HG02870 (cell line): ENCODE data around the gene GLB1L2.
"Not testable (repeated sequence)": the region's sequence is repeated elsewhere in the genome, so short reads cannot be mapped to it uniquely, and the experiment has no call there.

Experiments
- ATAC-seq: cut with Tn5 transposase; IDR thresholded peaks from one replicate; pipeline ENCODE4 v1.9.1; 2021; ENCODE audit warnings: mild to moderate bottlenecking, moderate library complexity; ENCODE audit not compliant: unreplicated experiment

The GLB1L2 gene

DNA sequence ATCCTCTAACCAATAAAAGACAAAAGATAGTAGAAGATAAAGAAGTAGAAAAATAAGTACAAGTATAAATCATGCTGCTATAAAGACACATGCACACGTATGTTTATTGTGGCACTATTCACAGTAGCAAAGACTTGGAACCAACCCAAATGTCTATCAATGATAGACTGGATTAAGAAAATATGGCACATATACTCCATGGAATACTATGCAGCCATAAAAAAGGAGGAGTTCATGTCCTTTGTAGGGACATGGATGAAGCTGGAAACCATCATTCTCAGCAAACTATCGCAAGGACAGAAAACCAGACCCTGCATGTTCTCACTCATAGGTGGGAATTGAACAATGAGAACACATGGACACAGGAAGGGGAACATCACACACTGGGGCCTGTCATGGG lies 10.4 kb upstream of the GLB1L2 start:
- not testable (repeated sequence) for ATAC-seq

DNA sequence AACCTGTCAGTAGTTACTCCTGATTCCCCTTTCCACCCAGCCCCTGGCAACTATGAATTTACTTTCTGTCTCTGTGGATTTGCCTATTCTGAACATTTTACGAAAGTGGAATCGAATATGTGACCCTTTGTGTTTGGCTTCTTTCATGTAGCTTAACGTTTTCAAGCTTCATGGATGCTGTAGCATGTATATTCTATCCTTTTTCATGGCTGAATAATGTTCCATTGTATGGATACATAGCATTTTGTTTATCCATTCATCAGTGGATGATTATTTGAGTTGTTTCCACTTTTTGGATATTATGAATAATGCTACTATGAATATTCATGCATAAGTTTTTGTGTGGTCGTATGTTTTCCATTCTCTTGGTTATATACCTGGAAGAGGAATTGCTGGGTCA lies 9.2 kb upstream of the GLB1L2 start:
- ATAC-seq, result no peak

DNA sequence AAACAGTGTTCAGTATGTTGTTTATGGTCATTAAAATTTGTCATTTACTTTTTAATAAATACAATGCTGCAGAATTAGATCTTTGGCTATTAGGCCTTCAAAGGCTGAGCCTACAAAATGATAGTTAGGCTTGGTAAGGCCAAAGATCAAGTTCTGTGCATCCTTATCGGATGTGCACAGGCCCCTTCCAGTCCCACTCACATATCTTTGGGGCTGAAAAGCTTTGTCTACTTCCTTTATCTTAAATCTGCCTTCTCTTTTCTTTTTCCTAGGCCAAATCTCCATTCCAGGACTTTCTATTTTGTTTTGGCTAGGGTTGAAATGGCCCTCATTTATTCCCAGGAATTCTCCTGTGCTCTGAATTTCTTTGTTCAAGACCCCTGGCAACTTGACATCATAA lies 3.4 kb upstream of the GLB1L2 start:
- no peak for ATAC-seq

DNA sequence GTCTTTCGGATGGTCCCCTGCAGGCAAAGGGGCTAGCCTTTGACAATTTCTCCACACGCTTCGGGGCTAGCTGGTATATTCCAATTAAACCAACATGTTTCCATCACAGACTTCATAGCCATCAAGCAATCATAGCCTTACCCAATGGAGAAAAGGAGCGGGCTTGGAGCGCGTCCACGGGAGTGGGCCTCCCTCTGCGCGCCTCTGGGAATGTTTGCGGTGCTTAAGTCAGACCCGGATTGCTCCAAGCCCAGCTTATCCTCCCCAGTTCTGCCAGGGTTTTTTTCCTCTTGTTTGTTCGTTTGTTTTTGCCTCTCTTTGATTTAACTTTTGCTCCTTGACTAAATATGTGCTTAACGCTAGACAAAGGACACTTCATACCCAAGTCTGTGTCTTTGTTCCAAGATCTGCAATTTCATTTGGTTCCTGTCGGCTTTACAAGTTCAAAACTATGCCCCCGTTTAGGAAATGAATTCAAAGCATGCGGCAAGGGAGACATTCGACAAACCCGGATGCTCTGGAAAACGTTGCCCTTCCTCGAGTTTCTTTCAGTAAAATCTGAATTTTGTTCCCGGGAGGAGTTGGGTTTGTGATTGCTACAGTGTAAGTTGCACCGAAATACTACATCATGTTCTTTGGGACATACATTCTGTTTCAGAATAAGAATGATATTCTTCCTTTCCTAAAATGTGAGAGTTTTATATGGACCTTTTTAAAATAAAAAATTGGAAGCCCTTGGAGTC lies 1.0 kb upstream of the GLB1L2 start:
- ATAC-seq, result no peak

DNA sequence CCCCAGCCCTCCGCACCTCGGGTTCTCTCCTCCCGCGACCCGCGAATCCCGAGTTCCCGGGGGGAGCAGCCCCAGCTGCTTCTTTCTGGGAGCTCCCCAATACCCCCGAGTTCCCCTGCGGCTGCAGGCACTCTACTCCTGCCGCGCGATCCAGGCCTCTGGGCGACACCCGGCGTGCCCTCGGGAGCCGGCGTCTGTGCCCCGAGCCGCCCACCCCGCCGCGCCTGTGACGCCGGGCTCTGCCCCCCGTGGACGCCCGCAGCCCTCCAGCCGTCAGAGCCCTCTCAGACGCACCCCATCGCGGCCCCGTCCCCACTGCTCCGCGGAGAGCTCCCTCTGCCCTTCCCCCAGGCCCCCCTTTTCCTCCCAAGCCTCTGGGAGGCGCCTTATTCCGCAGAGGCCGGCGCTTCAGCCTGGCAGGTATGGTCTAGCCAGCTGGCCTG lies 422 bp downstream of the GLB1L2 start:
- peak; percentile 14 for ATAC-seq

DNA sequence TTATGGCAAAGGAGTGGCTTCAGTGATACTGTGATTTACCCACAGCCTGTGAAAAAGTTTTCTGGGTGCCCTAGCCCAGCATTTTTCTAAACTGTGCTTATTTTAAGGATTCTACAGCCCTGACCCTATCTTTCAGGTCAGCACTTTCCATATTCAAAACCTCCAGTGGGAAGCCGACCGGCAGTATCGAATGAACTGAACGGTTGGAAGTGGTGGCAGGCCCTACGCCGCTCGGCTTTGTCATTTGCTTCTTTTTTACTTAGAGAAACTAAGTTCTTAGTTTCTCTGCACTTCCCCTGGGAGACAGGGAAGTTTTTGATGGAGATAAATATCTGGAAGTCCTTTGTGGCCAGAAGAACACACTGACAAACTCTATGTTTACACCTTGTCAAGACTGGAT lies 994 bp downstream of the GLB1L2 start:
- no peak for ATAC-seq

DNA sequence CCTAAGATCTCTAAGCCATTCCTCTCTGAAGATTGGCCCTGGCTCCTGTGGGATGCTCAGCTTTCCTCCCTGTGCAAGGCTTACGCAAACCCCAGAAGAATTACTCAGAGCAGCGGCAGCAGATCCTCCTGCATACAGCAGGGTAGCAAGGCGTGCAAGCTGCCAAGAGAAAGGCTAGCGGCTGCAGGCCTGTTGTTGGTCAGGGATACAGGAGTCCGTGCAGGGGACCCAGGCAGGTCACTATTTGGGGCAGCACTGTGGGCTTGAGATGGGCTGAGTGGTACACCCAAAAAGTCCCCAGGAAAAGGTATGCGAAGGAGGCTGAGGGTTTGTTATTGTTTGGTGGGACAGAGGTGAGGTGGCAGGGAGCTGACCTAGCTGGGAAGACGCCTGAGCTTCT lies 1.5 kb downstream of the GLB1L2 start:
- no peak for ATAC-seq

DNA sequence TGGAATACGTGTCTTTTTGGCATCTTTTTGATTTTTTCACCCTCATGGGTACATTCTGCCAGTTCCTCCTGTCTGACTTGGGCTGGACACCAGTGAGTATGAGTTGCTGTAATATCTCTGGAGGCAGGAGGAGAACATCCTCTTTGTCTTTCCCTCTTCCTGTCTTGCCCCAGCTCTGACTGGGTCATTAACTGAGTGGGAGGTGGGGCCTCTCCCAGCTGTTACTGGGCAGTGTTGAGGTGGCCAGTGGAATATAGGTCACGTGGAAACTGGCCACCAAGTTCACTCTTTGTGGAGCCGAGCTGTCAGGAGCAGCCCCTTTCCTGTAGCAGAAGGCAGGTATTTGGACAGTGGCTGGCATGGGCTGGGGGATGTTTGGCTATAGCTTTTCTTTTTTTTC lies 2.2 kb downstream of the GLB1L2 start:
- ATAC-seq, result no peak

DNA sequence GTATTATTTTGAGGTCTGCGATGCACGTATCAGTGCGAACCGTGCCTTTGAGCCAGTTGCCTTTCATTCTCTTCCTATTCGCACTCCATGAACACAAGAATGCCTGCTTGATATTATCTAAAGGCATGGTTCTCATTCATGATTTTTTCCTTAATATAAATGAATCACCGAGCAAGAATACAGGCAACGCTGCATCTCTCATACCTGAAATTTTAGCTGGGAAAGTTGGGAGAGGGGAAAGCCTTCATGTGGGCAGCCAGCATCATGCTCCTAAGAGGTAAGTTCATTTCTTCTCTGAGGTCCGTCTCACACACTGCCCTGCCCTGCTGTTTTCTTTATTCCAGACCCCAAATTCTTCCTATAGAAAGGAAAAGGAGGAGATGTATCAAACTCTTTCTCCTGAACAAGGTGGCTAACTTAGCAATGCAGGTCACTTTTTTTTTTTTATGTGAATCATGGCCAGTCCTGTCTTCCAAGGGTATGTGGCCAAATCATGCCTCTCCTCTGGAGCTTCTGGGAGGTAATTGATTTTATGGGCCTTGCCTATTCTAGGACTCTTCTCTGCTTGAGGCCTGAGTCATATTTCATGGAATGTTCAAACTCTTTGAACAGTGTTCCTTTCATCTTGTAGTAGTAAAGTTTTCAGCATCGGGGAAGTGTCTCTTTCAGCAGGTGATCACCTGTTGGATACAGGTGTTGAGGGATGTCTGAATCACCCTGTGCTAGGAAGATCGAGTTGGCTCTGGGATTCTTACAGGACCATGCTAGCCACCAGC lies 3.2 kb downstream of the GLB1L2 start:
- no peak for ATAC-seq

DNA sequence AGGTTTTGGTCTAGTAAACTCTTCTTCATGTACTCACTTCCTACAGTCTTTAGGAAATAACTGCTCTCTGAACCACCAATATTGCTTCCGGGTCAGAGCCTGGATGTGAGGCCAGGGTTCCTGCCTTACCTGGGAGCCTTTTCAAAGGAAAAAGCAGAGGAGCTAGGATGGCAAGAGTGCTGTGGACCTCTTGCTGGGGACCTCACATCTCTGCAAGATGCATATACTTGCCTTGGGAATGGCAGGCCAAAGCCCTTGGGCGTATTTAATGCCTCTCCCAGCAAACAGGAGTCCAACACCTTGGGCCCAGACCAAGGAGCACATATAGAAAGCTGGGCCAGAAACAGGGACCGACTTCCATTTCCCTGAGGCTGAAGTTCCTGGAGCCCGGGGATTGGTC lies 5.3 kb downstream of the GLB1L2 start:
- no peak for ATAC-seq

DNA sequence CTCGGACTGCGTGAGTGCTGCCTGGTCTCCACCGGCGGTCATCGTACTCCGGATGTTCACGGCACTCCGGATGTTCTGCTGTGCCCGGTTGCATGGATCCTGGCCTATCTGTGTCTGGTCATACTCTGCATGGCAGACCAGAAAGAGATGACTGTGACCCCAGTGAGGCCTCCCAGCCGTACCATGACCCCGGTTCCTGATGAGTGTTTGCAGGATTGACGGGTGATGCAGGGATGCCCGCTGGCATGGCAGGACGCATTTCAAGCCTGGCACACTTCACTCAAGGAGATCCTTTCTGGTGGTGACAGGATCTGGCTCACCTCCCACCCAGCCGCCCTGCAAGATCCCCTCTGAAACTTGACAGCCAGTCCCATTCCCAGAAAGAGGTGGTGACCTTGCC lies 6.3 kb downstream of the GLB1L2 start:
- no peak for ATAC-seq

DNA sequence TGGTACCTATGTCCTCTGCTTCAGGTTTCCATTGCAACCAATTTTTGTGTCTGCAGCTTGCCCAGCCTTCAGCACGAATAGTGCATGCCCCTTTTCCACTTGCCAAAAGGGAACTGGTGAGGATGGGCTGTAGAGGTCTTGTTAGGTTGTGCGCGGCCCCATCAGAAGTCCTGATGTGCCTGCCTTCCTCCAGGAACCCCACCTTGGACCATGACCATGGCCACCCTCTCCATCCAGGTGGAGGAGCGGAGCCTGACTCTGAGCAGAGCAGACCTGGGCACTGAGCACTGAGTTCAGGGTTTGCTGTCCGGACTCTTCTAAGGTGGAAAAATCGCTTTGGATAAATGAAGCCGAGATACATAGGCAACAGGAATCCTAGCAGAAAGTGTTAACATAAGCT lies 6.9 kb downstream of the GLB1L2 start:
- ATAC-seq, result no peak

DNA sequence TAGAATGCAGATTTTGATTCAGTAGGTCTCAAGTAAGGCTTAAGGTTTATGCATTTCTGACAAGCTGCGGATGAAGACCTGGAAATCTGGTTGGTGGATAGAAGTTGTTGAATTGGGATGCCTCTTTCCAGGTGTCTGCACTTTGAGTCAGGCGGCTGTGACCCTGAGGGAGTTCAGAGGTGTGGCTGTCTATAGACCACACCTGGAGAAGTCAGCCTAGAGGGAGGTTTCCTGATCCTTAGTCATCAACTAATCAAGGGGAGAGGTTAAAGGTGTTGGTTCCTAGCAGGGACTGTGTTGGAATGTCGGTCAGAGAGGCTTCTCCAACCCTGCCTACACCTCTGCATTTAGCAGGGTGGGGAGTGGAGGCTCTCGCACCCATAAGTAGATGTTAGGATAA lies 8.0 kb downstream of the GLB1L2 start:
- ATAC-seq, result no peak

DNA sequence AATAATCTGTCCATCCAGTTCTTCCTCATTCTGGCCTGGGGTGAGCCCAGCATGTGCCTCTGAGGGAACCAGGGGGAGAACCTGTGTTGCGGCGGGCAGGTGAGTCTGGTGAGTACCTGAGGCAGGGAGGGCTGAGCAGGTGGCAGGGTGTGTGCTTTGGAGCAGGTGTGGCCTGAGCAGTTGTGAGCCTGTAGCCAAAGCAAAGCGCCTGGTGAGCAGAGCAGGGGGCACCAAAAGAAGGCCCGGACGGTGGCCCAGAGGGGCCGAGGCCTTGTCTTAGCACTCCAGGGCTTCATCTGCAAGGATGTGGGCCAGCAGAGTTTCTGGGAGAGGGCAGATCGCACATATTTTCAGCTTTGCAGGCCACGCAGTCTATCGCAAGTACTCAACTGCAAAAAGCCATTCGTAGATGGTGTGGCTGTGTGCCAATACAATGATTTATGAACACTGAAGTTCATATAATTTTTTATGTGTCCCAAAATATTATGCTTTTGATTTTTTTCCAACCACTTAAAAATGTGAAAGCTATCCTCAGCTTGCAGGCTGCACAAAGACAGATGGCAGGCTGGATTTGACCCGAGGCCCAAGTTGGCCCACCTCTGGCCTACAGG lies 8.7 kb downstream of the GLB1L2 start:
- no peak for ATAC-seq

DNA sequence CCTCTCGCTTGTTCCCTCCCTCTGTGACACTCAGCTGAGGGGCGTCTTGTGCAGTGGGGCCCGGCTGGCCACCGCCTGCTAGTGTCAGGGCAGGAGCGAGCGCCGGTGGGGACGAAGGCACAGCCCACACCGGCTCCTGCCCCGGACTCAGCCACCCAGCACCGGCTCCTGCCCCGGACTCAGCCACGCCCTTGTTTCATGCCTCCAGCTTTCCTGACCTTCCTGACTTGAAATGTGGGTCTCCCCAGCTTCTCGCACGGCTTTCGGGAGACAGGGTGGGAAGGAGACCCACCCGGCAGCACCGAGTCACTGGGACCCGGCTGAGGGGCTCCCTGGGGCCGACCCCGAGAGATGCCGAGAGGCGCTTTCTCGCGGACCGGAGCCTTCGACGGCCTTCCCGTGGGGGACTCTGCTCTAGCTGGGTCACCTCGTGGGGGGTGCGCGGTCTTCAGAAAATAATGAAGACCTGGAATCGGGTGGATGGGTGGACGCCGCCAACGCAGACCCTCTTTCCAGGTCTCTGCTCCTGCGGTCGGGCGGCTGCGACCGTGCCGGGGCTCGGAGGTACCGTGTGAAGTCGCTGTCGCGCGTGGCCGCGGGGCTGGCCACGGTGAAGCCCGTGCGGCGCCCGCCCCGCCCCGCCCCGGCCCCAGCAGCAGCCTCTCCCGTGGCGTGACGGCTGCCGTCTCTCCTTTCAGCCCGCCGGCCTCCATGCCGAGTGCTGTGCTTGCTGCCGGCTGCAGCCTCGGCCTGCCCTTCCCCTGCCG lies 10.2 kb downstream of the GLB1L2 start:
- ATAC-seq, result no peak

DNA sequence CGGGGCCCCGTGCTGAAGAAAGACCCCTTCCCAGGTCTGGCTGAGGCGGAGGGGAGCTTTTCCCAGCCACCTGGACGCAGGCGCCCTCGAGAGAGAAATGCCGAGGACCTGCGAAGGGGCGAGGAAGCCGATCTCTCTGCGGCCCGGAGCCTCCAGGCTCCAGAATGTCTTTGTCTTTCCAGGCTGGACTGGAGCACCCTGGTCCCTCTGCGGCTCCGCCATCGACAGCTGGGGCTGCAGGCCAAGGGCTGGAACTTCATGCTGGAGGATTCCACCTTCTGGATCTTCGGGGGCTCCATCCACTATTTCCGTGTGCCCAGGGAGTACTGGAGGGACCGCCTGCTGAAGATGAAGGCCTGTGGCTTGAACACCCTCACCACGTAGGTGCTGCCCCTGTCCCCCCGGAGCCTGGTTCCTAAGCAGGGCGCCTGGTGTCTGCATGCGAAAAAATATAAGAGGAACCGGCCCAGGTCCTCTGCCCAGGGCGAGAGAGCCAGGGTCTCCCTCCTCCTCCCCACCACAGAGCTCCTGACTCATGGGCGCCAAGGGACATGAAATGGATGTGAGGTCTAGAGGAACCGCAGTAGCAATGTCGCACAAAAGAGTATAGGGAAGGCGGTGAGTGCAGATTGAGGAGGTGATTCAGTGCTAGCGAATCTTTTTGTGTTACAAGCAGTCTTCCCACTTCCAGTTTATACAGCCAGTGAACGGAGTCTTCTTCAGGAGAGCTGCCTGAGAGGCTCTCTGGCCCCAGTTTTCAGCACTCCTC lies 11.0 kb downstream of the GLB1L2 start:
- ATAC-seq, result no peak

DNA sequence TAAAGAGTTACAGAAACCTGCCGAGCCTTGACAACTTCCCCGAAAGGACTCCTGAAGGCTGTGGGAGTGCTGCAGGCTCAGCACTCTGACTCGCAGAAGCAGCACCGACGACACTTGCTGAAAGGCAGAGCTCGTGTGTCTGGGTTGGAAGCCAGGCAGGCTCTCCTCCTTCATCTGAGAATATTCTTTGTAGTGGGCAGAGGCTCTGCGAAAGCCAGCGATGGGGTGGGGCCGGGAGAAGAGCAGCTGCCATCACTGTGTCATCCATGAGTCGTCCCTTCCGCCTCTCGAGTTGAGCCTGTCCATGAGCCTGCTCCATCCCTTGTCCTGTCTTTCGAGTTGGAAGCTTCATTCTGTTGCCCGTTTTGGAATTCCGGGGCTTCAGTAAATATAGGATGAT lies 11.9 kb downstream of the GLB1L2 start:
- no peak for ATAC-seq

DNA sequence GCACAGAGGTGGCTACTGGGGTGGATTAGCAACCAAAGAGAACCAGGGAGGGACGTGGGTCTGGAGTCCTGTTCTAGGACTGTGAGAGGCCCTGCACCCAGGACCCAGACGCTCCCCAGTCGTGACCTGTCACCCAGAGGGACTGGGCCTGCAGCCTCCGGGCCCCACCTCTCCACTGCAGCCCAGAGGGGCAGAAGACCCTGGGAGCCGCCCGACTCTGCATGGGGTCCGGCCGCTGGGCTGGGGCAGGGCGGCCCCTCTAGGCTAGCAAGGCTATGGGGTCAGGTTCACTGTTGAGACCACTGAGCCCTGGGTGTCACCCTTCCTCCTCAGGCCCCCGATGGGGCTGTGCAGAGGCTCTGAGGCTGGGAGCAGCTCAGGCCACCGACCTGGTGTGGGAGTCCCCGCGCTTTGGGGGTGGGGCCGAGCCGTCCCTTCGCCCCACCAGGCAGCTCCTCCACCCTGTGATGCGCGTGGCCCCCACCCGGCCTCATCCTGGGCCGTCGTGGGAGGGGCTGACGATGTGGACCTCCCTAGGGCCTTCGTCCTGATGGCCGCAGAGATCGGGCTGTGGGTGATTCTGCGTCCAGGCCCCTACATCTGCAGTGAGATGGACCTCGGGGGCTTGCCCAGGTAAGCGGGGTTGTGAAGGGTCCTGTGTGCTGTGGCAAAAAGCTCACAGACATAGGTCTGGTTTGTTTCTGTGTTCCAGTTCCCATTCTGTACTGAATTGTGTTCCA lies 12.9 kb downstream of the GLB1L2 start:
- ATAC-seq, result not testable (repeated sequence)

DNA sequence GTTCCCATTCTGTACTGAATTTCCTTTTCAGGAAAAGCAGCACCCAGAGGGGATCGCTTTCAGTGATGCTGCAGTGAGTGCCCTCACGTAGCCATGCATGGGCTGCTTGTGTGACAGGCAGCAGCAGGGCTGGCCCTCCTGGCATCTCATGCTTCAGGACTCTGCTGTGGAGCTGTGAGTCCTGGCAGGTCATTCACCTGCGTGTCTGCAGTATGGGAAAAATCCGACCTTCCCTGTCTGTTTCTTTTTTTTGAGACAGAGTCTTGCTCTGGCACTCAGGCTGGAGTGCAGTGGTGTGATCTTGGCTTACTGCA lies 13.4 kb downstream of the GLB1L2 start:
- ATAC-seq, result no peak
